Measurements from ENCODE around the gene SLC31A2.

Gene SLC31A2

DNA sequence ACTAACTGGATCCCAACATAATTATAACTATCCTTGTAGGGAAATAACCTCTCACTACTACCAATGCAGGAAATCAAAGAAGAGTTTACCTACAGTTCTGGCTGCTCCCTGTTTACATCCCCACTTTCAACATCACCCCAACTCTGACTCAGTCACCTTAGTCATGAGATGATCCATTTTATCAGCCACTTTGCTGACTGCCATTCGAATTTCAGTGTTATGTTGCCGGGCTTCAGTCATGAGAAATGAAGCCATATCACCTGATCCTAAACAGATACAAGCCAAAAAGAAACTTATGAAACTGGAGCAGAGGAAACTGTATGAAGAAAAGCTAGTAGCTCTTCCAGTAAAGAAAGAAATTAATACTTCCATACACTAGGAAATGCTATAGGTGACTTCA, 33.7 kb downstream of the SLC31A2 start:
- in situ Hi-C loops (cut with MboI; ENCODE audit: low sequenced_read_pairs) = no loop called here

DNA sequence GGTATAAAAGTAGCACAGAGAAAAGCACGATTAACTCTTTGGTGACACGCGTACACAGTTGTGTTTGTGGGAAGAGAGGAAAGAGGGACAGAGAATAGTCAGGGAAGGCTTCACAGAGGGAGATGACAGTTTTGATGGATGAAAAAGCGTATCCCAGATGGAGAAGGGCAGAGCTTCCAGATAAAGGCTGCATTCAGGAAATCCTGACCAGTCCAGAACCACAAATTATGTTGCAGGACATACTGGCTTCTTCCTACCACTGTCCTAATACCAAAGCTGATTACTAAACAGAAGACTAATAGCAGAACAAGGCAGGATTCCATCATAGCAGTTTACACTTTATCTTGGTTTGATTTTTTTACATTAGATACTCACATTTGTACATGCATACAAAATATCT, 34.5 kb downstream of the SLC31A2 start:
- in situ Hi-C loops (cut with MboI; ENCODE audit: low sequenced_read_pairs) = no loop called here

DNA sequence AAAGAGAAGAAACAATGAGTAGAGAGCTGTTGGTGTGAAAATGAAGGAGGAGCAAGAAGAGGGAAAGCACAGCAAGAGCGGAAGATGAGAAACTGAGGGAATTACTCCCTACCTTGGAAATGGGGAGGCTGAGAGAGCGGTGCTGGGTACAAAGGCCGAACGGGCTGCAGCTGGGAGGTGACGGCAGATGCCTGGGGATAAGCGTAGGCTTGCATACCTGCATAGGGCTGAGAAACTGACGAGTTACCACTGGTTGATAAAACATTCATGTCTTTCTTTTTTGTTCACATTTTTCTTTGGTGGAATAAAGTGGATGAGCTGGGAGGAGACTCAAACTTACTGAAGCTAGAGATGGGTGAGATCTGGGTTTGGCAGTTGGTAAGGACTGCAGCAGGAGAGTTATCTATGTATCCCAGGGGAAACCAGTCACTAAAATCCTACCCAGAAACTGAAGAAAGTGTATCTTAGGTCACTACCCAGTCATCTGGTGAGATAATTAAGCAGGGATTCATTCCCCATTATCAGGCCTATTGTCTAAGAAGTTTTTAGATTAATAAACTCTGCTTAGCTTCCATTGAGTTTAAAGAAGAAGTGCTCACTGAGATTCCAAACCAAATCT, 35.4 kb downstream of the SLC31A2 start:
- in situ Hi-C loops (cut with MboI; ENCODE audit: low sequenced_read_pairs) = no loop called here

DNA sequence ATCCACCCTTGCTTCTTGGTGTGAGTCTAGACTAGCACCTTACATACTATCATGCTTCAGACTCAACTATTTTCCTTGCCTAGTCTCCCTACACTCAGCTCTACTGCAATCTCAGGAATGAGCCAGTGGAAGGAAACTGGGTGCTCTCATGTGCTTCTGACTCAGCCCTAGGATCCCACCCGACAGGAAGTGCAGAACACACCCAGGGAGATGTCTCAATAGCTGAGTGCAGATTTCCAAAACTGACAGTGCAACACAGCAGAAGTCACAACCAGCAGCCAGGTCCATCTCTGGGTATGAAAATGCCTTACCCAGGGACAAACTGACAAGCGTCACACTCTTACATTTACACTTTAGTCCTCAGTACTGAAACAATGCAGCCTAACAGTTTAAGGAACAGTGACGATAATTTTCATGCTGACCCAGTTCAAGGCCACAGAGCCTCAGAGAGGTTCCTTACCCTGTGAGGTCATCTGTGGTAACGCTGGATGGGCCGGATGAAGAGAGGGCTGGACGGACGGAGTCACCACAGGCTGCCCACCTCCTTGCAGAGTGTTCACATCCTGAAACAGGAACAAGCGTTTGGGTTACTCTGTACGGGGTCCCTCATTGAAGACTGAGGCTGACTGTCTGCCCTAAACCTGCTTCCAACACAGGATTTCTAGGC, 37.3 kb downstream of the SLC31A2 start:
- in situ Hi-C loops (cut with MboI; ENCODE audit: low sequenced_read_pairs) = no loop called here

DNA sequence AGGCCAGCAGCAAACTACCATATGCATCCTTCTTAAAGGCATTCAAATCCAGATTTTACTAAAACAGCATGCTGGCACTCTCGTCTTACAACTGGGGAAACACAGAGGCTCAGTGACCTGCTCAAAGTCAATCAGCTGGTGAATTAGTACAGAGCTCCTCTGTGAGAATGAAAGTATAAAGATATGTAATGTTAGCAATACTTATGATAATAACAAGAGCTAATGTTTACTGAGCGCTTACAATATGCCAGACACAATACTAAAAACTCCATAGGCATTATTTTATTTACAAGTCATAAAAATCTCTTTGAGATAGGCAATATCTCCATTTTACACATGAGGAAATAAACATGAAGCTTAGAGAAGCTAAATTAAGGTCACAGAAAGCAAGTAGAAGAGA, 41.6 kb downstream of the SLC31A2 start:
- in situ Hi-C loops (cut with MboI; ENCODE audit: low sequenced_read_pairs) = no loop called here

DNA sequence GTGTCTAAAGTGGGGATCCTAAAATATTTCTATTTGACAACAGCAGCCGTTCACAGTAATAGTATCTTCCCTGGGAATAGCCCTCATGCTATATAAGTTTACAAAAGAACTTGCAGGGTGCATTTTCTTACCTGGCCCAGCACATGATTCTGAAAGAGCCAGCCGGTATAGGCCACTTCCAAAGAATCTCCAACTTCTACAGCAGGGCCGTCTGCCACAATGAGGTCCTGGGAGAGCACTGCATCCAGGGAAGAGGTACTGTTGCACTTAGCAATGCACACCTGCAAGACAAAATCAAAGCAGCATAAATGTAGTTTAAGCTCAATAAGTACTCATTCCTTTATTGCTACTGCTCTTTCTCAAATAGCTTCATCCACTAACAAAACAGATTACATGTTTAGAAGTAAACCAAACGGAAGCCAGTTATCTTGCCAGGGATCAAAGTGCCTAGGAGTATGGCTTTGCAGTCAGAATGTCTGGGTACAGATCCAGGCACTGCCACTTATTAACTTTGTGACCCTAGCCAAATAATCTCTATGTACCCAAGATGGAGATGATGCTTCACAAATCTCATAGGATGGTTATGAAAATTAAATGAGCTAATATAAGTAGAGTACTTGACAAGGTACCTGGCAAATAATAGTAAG, 49.0 kb downstream of the SLC31A2 start:
- in situ Hi-C loops (cut with MboI; ENCODE audit: low sequenced_read_pairs) = no loop called here

DNA sequence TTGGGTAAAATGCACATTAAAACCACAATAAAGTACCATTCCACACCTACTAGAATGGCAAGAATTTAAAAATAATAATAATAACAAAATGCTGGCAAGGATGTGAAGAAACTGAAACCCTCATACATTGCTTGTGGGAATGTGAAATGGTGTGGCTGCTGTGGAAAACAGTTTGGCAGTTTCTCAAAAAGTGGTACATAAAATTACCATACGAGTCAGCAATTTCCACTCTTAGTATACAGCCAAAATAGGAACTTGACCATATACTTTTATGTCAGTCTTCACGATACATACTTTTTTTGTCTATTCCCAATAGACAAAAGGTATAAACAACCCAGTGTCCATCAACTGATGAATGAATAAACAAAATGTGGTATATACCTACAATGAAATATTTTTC, 54.6 kb downstream of the SLC31A2 start:
- in situ Hi-C loops (cut with MboI; ENCODE audit: low sequenced_read_pairs) = no loop called here

DNA sequence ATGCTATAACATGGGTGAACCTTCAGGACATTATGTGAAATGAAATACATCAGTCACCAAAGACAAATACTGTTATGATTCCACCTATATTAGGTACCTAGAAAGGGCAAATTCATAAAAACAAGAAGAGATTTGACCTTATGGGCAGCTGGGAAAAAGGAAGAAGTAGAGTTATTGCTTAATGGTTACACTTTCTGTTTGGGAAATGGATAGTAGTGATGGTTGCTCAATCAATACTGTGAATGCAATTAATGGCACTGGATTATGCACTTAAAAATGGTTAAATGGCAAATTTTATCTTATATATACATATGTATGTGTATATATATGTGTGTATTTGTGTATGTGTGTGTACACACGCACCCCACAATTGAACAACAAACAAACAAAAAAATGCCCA, 55.1 kb downstream of the SLC31A2 start:
- in situ Hi-C loops (cut with MboI; ENCODE audit: low sequenced_read_pairs) = no loop called here

DNA sequence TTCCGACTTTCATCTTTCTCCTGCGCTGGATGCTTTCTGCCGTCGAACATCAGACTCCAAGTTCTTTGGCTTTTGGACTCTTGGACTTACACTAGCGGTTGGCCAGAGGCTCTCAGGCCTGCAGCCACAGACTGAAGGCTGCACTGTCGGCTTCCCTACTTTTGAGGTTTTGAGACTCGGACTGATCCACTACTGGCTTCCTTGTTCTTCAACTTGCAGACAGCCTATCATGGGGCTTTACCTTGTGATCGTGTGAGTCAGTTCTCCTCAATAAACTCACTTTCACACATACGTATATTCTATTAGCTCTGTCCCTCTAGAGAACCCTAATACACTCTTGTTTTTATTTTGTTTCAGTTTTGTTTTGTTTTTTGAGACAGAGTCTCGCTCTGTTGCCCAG, 60.0 kb downstream of the SLC31A2 start:
- in situ Hi-C loops (cut with MboI; ENCODE audit: low sequenced_read_pairs) = no loop called here

All from HL-60/S4 (cell line).